GM12864 (cell line): Measurements from ENCODE around the gene FAM20C.

Source experiments
- DNase-seq: peaks from one replicate; pipeline ENCODE4 v3.0.0-alpha.2; 2011; ENCODE audit warnings: low read depth
- H3K4me3 ChIP-seq: 2 replicates; pipeline ENCODE4 v1.5.1; 2011; ENCODE audit warnings: mild to moderate bottlenecking, low read depth, low read length, control low read depth
- CTCF ChIP-seq: IDR thresholded peaks from 2 replicates; pipeline ENCODE4 v1.5.1; 2011; ENCODE audit warnings: low read depth, mild to moderate bottlenecking, moderate library complexity, low read length, control low read depth, inconsistent platforms; ENCODE audit errors: missing control alignments

FAM20C gene

DNA sequence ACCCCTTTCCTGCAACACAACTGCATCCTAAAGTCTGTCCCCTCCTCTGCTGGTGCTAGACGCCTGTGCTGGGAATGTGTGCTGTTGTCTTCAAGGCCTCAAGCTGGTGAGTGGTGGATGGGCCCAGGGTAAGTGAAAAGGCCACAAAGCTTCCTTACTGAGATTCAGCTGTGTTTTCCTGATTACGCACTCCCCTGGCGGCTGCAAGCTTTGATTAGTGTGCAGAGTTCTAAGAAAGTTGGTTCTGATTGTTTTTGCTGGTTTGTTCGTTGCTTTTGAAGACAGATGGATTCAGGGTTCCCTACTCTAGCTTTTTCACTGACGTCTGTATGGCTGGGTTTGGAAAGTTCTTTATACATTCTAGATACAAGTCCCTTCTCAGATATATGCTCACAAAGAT is 85.7 kb downstream of the FAM20C start:
- TF ChIP-seq CTCF = no peak
- H3K4me3 ChIP-seq = no peak overlapping the region
- DNase-seq = no peak

GRCh38 chr7:279821-280220 is 87.5 kb downstream of the FAM20C start:
- no peak overlapping the region for H3K4me3 ChIP-seq
- DNase-seq = no peak
- TF ChIP-seq CTCF = no peak

DNA sequence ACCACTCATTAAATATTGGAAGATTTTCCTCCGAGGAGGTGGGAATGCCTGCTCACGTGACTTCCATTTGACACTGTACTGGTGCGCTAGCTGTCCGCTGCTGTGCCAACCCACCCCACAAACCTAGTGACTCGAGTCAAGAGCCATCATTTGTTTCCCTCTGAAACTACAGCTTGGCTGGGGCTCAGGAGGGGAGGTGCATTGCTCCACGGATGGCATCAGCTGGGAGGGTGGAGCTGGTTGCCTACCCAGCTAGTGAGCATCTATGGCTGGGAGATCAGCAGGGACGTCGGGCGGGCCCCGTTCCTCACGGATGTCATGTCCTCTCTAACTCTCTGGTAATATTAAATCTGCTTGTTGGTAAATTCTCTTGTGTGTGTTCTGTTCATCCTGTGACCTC is 88.1 kb downstream of the FAM20C start:
- no peak overlapping the region for H3K4me3 ChIP-seq
- TF ChIP-seq CTCF = no peak
- DNase-seq = no peak

GRCh38 chr7:281637-282036 is 89.3 kb downstream of the FAM20C start:
- DNase-seq = no peak
- H3K4me3 ChIP-seq = no peak overlapping the region
- TF ChIP-seq CTCF = no peak

GRCh38 chr7:282621-283020 is 90.2 kb downstream of the FAM20C start:
- no peak for TF ChIP-seq CTCF
- no peak for DNase-seq
- H3K4me3 ChIP-seq = no peak overlapping the region

- no peak overlapping the region for H3K4me3 ChIP-seq
- no peak for TF ChIP-seq CTCF
- DNase-seq = no peak
These were observed 92.7 kb downstream of the FAM20C start for GRCh38 chr7:284762-285722.

- DNase-seq = no peak
- no peak overlapping the region for H3K4me3 ChIP-seq
- TF ChIP-seq CTCF = no peak
These were observed 93.4 kb downstream of the FAM20C start for GRCh38 chr7:285731-286130.
